Hepatocyte (in vitro differentiated cells): ENCODE results near the gene SLC22A15. TPM values are rescaled to one million over a fixed set of nuclear protein-coding genes. Genes with fewer than 3 reads are reported as not detected.
"Not testable (repeated sequence)": the region's sequence is repeated elsewhere in the genome, so short reads cannot be mapped to it uniquely, and the experiment has no call there.

Experiments
- DNase-seq: peaks from one replicate; pipeline ENCODE4 v3.0.0-alpha.2; 2016; ENCODE audit warnings: low spot score
- H2AFZ ChIP-seq: fragments of 200-600 bp; sonication (generic); 2 replicates; pipeline ENCODE4 v1.6.0; 2016; ENCODE audit warnings: antibody characterized with exemption, mild to moderate bottlenecking
- H3K27ac ChIP-seq: fragments of 200-600 bp; sonication (generic); 2 replicates; pipeline ENCODE4 v1.5.1; 2016; ENCODE audit warnings: mild to moderate bottlenecking
- H3K27me3 ChIP-seq: fragments of 200-600 bp; sonication (generic); 2 replicates; pipeline ENCODE4 v1.6.1; 2016
- H3K36me3 ChIP-seq: fragments of 200-600 bp; sonication (generic); replicated peaks from 2 replicates; pipeline ENCODE4 v1.5.1; 2016; ENCODE audit warnings: low read depth; ENCODE audit not compliant: insufficient read depth
- H3K4me1 ChIP-seq: fragments of 200-600 bp; sonication (generic); 2 replicates; pipeline ENCODE4 v1.5.1; 2016; ENCODE audit warnings: mild to moderate bottlenecking, moderate library complexity; ENCODE audit not compliant: insufficient read depth
- H3K4me2 ChIP-seq: fragments of 200-600 bp; sonication (generic); 2 replicates; pipeline ENCODE4 v1.6.0; 2016
- H3K4me3 ChIP-seq: fragments of 200-600 bp; sonication (generic); 2 replicates; pipeline ENCODE4 v1.5.1; 2016; ENCODE audit warnings: mild to moderate bottlenecking
- H3K79me2 ChIP-seq: fragments of 200-600 bp; sonication (generic); 2 replicates; pipeline ENCODE4 v1.6.0; 2017; ENCODE audit warnings: mild to moderate bottlenecking
- H3K9me2 ChIP-seq: fragments of 200-600 bp; sonication (generic); replicated peaks from 2 replicates; pipeline ENCODE4 v1.6.0; 2017; ENCODE audit warnings: mild to moderate bottlenecking; ENCODE audit not compliant: insufficient read depth
- H3K9me3 ChIP-seq: fragments of 200-600 bp; sonication (generic); 2 replicates; pipeline ENCODE4 v1.5.1; 2016; ENCODE audit warnings: low read depth, mild to moderate bottlenecking
- H4K20me1 ChIP-seq: fragments of 200-600 bp; sonication (generic); 2 replicates; pipeline ENCODE4 v1.6.0; 2016; ENCODE audit warnings: mild to moderate bottlenecking; ENCODE audit not compliant: insufficient read depth, poor library complexity, severe bottlenecking
- CTCF ChIP-seq: fragments of 200-600 bp; sonication (generic); IDR thresholded peaks from 2 replicates; pipeline ENCODE4 v1.5.1; 2016; ENCODE audit warnings: antibody characterized with exemption, mild to moderate bottlenecking; ENCODE audit not compliant: poor library complexity
- EZH2 ChIP-seq: fragments of 200-600 bp; sonication (generic); IDR thresholded peaks from 2 replicates; pipeline ENCODE4 v1.6.1; 2016; ENCODE audit warnings: antibody characterized with exemption, mild to moderate bottlenecking, borderline replicate concordance
- EZH2phosphoT487 ChIP-seq: fragments of 200-600 bp; sonication (generic); IDR thresholded peaks from one replicate; pipeline ENCODE4 v1.6.1; 2018; ENCODE audit warnings: antibody characterized with exemption, mild to moderate bottlenecking, low read depth, moderate library complexity; ENCODE audit not compliant: unreplicated experiment, severe bottlenecking
- WGBS: methylation state at CpG from one replicate; pipeline ENCODE4 v1.1.6; 2016; ENCODE audit warnings: low lambda C conversion rate; ENCODE audit errors: missing lambda C conversion rate; 5-methylcytosine and 5-hydroxymethylcytosine counted together
- polyA plus RNA-seq: library from polyadenylated mRNA; unstranded; fragments of >200 nt; fragmentation: Nextera tagmentation; extraction: Ambion mirVana; gene quantifications from 2 replicates; pipeline ENCODE4 v1.2.1, GENCODE V29; 2016
- total RNA-seq: library from RNA; depleted of rRNA; stranded (reverse); fragments of >200 nt; gene quantifications from 2 replicates; pipeline ENCODE4 v1.2.3, GENCODE V29; 2014

SLC22A15 gene
- total and polyA plus RNA-seq, 2 experiments from 2014 or later, result 3.4 to 5.4 TPM

GRCh38 chr1:115987623-115988022 is 11.3 kb downstream of the SLC22A15 start:
- no peaks in the 10 kb centered on the region for H3K27me3 ChIP-seq
- H4K20me1 ChIP-seq, result no peaks in the 10 kb centered on the region
- no peak for DNase-seq
- no peak overlapping the region for H3K4me3 ChIP-seq
- no peaks in the 10 kb centered on the region for H3K36me3 ChIP-seq
- H3K27ac ChIP-seq, result no peak overlapping the region
- H3K9me2 ChIP-seq, result no peaks in the 10 kb centered on the region
- TF ChIP-seq EZH2, result no peak
- TF ChIP-seq EZH2phosphoT487, result no peak
- no peak for TF ChIP-seq CTCF
- H3K4me2 ChIP-seq, result no peak overlapping the region
- no peak overlapping the region for H2AFZ ChIP-seq
- H3K4me1 ChIP-seq, result no peaks in the 10 kb centered on the region
- no peaks in the 10 kb centered on the region for H3K9me3 ChIP-seq
- WGBS, result 75% methylated on average over 3 of the region's 3 CpGs
- H3K79me2 ChIP-seq, result no peaks in the 10 kb centered on the region

GRCh38 chr1:115988953-115989352 is 12.6 kb downstream of the SLC22A15 start:
- Histone ChIP-seq H4K20me1 (no peaks in the 10 kb centered on the region), H3K36me3 (no peaks in the 10 kb centered on the region), H2AFZ (no peak overlapping the region), H3K27me3 (no peaks in the 10 kb centered on the region), H3K27ac (no peak overlapping the region), H3K9me2 (no peaks in the 10 kb centered on the region), H3K4me1 (no peaks in the 10 kb centered on the region), H3K4me2 (no peak overlapping the region), H3K4me3 (no peak overlapping the region), H3K79me2 (no peaks in the 10 kb centered on the region), H3K9me3 (no peaks in the 10 kb centered on the region)
- TF ChIP-seq EZH2phosphoT487 (no peak), CTCF (no peak), EZH2 (no peak)
- 95% methylated on average over 1 of the region's 1 CpG for WGBS
- DNase-seq, result no peak

GRCh38 chr1:115989699-115990098 is 13.4 kb downstream of the SLC22A15 start:
- H3K27ac ChIP-seq, result no peak overlapping the region
- no peak overlapping the region for H3K4me3 ChIP-seq
- DNase-seq, result no peak
- no peak overlapping the region for H3K4me2 ChIP-seq
- WGBS, result 97% methylated on average over 3 of the region's 3 CpGs
- H2AFZ ChIP-seq, result no peak overlapping the region
- no peaks in the 10 kb centered on the region for H3K9me3 ChIP-seq
- H3K4me1 ChIP-seq, result no peaks in the 10 kb centered on the region
- no peaks in the 10 kb centered on the region for H3K9me2 ChIP-seq
- TF ChIP-seq EZH2, result no peak
- no peak for TF ChIP-seq CTCF
- no peak for TF ChIP-seq EZH2phosphoT487
- H4K20me1 ChIP-seq, result no peaks in the 10 kb centered on the region
- H3K36me3 ChIP-seq, result no peaks in the 10 kb centered on the region
- H3K79me2 ChIP-seq, result no peaks in the 10 kb centered on the region
- no peaks in the 10 kb centered on the region for H3K27me3 ChIP-seq

GRCh38 chr1:115991909-115992308 is 15.6 kb downstream of the SLC22A15 start:
- H3K4me1 ChIP-seq, result no peaks in the 10 kb centered on the region
- H3K79me2 ChIP-seq, result no peaks in the 10 kb centered on the region
- TF ChIP-seq CTCF (no peak), EZH2phosphoT487 (no peak), EZH2 (no peak)
- no peak overlapping the region for H2AFZ ChIP-seq
- no peak overlapping the region for H3K4me3 ChIP-seq
- H3K27me3 ChIP-seq, result no peaks in the 10 kb centered on the region
- no peaks in the 10 kb centered on the region for H3K9me2 ChIP-seq
- no peak overlapping the region for H3K4me2 ChIP-seq
- H3K9me3 ChIP-seq, result no peaks in the 10 kb centered on the region
- no peak for DNase-seq
- no peak overlapping the region for H3K27ac ChIP-seq
- no peaks in the 10 kb centered on the region for H3K36me3 ChIP-seq
- 93% methylated on average over 8 of the region's 8 CpGs for WGBS
- no peaks in the 10 kb centered on the region for H4K20me1 ChIP-seq

GRCh38 chr1:115997921-115998320 is 21.6 kb downstream of the SLC22A15 start:
- not testable (repeated sequence) for H3K4me2 ChIP-seq, H3K27me3 ChIP-seq, H3K4me1 ChIP-seq, H3K9me2 ChIP-seq, DNase-seq, H3K36me3 ChIP-seq, H3K9me3 ChIP-seq, H3K79me2 ChIP-seq, H3K27ac ChIP-seq, H2AFZ ChIP-seq, H4K20me1 ChIP-seq, H3K4me3 ChIP-seq
- WGBS, result 91% methylated on average over 1 of the region's 1 CpG
